Panc1 (cell line): ENCODE measurements around the gene NDRG3.

ENCODE experiments used
- CTCF ChIP-seq: fragments of 450-650 bp; IDR thresholded peaks from 2 replicates; pipeline ENCODE4 v1.5.1; 2017; ENCODE audit warnings: mild to moderate bottlenecking
- POLR2AphosphoS5 ChIP-seq: IDR thresholded peaks from 2 replicates; pipeline ENCODE4 v1.6.1; 2012; ENCODE audit warnings: mild to moderate bottlenecking, low read depth, low read length, moderate library complexity
- SIN3A ChIP-seq: IDR thresholded peaks from 2 replicates; pipeline ENCODE4 v1.6.1; 2012; ENCODE audit warnings: low read depth, mild to moderate bottlenecking, low read length, moderate library complexity, borderline replicate concordance; ENCODE audit not compliant: insufficient read depth
- TCF7L2 ChIP-seq: IDR thresholded peaks from 2 replicates; pipeline ENCODE4 v1.6.1; 2011; ENCODE audit warnings: mild to moderate bottlenecking, low read depth, low read length, inconsistent platforms
- TF ChIP-seq, protein P1 (sequence below), 2 experiments: IDR thresholded peaks; 2 replicates each; pipeline ENCODE4 v1.6.1; 2011 to 2012; ENCODE audit warnings: low read depth in 2 of 2, control low read depth in 1 of 2, low read length in 1 of 2, mild to moderate bottlenecking in 1 of 2, moderate library complexity in 1 of 2; ENCODE audit not compliant: insufficient read depth in 1 of 2

GRCh38 chr20:36737183-36737499, 8.7 kb downstream of the NDRG3 start:
- TF ChIP-seq CTCF: no peak
- TF ChIP-seq TCF7L2: no peak
- no peak for TF ChIP-seq POLR2AphosphoS5
- no peak for TF ChIP-seq SIN3A
- TF ChIP-seq, protein P1, sequence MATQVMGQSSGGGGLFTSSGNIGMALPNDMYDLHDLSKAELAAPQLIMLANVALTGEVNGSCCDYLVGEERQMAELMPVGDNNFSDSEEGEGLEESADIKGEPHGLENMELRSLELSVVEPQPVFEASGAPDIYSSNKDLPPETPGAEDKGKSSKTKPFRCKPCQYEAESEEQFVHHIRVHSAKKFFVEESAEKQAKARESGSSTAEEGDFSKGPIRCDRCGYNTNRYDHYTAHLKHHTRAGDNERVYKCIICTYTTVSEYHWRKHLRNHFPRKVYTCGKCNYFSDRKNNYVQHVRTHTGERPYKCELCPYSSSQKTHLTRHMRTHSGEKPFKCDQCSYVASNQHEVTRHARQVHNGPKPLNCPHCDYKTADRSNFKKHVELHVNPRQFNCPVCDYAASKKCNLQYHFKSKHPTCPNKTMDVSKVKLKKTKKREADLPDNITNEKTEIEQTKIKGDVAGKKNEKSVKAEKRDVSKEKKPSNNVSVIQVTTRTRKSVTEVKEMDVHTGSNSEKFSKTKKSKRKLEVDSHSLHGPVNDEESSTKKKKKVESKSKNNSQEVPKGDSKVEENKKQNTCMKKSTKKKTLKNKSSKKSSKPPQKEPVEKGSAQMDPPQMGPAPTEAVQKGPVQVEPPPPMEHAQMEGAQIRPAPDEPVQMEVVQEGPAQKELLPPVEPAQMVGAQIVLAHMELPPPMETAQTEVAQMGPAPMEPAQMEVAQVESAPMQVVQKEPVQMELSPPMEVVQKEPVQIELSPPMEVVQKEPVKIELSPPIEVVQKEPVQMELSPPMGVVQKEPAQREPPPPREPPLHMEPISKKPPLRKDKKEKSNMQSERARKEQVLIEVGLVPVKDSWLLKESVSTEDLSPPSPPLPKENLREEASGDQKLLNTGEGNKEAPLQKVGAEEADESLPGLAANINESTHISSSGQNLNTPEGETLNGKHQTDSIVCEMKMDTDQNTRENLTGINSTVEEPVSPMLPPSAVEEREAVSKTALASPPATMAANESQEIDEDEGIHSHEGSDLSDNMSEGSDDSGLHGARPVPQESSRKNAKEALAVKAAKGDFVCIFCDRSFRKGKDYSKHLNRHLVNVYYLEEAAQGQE (IDR thresholded peaks at IDR 0.05; ENCODE audit: insufficient read depth in 1 of 2, low read depth in 2 of 2, low read length in 1 of 2): no peak
